SK-N-SH (cell line): Measurements from ENCODE around the gene AP1AR.

ENCODE experiments used
- NRF1 ChIP-seq: IDR thresholded peaks from 2 replicates; pipeline ENCODE4 v1.6.1; 2012; ENCODE audit warnings: low read depth, mild to moderate bottlenecking, low read length
- POLR2AphosphoS5 ChIP-seq: IDR thresholded peaks from 2 replicates; pipeline ENCODE4 v1.6.1; 2012; ENCODE audit warnings: low read depth, low read length
- RFX5 ChIP-seq: IDR thresholded peaks from 2 replicates; pipeline ENCODE4 v1.6.1; 2012; ENCODE audit warnings: mild to moderate bottlenecking, improper control_type of control experiment, low read length
- TEAD4 ChIP-seq: IDR thresholded peaks from 2 replicates; pipeline ENCODE4 v1.4.0; 2012; ENCODE audit warnings: mild to moderate bottlenecking, borderline replicate concordance; ENCODE audit not compliant: insufficient read depth
- TF ChIP-seq, protein P1 (sequence below): IDR thresholded peaks from 2 replicates; pipeline ENCODE4 v1.4.0; 2012; ENCODE audit warnings: low read depth, borderline replicate concordance
- TF ChIP-seq, protein P2 (sequence below): IDR thresholded peaks from 2 replicates; pipeline ENCODE4; 2012
- TF ChIP-seq, protein P3 (sequence below): fragments of 200-600 bp; sonication (generic); IDR thresholded peaks from 2 replicates; pipeline ENCODE4 v1.6.1; 2017; ENCODE audit warnings: antibody characterized with exemption, mild to moderate bottlenecking, moderate library complexity
- TF ChIP-seq, protein P4 (sequence below): IDR thresholded peaks from 2 replicates; pipeline ENCODE4 v1.4.0; 2012; ENCODE audit warnings: low read depth

DNA sequence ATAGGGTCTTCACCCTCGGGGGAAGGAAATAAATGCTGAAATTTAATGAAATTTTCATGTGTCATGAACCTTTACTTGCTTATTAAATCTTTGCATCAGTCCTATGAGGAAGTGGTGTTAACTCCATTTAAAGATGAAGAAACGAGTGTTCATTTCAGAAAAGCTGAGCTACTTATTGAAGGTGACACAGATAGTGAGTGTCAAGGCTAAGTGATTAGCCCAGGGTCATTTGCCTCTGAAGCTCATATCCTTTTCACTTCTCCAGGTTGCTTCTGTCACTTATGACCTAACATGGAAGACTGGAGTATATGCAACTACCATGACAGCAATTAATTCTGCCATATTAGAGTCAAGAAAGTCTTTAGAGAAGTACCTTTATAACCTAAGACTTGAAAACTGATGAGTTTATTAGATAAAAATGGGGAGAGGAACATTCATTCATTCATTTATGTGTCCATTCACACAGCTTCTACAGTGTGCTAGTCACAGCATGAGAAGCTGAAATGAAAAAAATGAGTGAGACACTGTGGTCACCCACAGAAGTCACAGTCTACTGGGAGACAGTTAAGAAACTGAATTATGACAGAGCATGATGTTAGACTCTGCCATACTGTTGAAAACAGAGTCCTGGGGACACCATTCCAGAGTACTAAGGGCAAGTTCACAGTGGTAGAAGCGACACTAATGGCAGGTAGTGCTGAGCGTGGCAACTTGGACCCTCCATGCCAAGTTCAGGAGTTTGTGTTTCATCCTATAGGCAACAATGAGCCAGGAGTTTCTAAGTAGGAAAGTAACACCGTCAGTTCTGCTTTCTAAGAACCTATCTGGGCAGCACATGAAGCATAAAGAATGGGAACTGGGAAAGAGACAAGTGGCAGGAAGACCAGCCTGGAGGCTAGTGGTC lies 86.9 kb downstream of the AP1AR start:
- TF ChIP-seq, protein P1, sequence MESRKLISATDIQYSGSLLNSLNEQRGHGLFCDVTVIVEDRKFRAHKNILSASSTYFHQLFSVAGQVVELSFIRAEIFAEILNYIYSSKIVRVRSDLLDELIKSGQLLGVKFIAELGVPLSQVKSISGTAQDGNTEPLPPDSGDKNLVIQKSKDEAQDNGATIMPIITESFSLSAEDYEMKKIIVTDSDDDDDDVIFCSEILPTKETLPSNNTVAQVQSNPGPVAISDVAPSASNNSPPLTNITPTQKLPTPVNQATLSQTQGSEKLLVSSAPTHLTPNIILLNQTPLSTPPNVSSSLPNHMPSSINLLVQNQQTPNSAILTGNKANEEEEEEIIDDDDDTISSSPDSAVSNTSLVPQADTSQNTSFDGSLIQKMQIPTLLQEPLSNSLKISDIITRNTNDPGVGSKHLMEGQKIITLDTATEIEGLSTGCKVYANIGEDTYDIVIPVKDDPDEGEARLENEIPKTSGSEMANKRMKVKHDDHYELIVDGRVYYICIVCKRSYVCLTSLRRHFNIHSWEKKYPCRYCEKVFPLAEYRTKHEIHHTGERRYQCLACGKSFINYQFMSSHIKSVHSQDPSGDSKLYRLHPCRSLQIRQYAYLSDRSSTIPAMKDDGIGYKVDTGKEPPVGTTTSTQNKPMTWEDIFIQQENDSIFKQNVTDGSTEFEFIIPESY, result no peak
- TF ChIP-seq, protein P2, sequence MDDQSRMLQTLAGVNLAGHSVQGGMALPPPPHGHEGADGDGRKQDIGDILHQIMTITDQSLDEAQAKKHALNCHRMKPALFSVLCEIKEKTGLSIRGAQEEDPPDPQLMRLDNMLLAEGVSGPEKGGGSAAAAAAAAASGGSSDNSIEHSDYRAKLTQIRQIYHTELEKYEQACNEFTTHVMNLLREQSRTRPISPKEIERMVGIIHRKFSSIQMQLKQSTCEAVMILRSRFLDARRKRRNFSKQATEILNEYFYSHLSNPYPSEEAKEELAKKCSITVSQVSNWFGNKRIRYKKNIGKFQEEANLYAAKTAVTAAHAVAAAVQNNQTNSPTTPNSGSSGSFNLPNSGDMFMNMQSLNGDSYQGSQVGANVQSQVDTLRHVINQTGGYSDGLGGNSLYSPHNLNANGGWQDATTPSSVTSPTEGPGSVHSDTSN, result no peak
- TF ChIP-seq, protein P3, sequence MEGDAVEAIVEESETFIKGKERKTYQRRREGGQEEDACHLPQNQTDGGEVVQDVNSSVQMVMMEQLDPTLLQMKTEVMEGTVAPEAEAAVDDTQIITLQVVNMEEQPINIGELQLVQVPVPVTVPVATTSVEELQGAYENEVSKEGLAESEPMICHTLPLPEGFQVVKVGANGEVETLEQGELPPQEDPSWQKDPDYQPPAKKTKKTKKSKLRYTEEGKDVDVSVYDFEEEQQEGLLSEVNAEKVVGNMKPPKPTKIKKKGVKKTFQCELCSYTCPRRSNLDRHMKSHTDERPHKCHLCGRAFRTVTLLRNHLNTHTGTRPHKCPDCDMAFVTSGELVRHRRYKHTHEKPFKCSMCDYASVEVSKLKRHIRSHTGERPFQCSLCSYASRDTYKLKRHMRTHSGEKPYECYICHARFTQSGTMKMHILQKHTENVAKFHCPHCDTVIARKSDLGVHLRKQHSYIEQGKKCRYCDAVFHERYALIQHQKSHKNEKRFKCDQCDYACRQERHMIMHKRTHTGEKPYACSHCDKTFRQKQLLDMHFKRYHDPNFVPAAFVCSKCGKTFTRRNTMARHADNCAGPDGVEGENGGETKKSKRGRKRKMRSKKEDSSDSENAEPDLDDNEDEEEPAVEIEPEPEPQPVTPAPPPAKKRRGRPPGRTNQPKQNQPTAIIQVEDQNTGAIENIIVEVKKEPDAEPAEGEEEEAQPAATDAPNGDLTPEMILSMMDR, result no peak
- TF ChIP-seq TEAD4 (no peak), RFX5 (no peak), POLR2AphosphoS5 (no peak), NRF1 (no peak)
- TF ChIP-seq, protein P4, sequence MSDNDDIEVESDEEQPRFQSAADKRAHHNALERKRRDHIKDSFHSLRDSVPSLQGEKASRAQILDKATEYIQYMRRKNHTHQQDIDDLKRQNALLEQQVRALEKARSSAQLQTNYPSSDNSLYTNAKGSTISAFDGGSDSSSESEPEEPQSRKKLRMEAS, result no peak
